ENCODE data around the gene SI.

DNA sequence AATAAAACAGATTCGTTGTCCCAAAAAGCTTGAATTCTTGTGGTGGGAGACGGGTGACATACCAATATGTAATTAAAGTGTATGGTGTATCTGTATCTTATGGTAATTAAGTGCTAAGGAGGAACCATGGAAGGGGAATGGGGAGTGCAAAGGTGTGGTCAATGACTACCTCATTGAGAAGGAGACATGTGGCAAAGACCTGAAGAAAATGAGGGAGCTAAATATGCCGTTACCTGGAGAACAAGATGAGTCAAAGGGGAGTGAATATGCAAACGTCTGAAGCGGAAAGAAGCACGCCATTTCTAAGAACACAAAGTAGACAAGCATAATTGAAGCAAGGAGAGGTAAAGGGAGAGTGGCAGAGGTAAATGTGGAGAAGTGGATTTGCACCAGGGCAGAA is 115.7 kb downstream of the SI start:
- TF ChIP-seq, protein P1, sequence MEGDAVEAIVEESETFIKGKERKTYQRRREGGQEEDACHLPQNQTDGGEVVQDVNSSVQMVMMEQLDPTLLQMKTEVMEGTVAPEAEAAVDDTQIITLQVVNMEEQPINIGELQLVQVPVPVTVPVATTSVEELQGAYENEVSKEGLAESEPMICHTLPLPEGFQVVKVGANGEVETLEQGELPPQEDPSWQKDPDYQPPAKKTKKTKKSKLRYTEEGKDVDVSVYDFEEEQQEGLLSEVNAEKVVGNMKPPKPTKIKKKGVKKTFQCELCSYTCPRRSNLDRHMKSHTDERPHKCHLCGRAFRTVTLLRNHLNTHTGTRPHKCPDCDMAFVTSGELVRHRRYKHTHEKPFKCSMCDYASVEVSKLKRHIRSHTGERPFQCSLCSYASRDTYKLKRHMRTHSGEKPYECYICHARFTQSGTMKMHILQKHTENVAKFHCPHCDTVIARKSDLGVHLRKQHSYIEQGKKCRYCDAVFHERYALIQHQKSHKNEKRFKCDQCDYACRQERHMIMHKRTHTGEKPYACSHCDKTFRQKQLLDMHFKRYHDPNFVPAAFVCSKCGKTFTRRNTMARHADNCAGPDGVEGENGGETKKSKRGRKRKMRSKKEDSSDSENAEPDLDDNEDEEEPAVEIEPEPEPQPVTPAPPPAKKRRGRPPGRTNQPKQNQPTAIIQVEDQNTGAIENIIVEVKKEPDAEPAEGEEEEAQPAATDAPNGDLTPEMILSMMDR (IDR thresholded peaks at IDR 0.05; ENCODE audit: low read length): no peak
- TF ChIP-seq EZH2phosphoT487 (IDR thresholded peaks at IDR 0.05; ENCODE audit: low read length): no peak

Measured in MM.1S (cell line).